Astrocyte (in vitro differentiated cells and primary cell): ENCODE measurements around the gene ACKR2.

Source experiments
- CTCF ChIP-seq: IDR thresholded peaks from 2 replicates; pipeline ENCODE4 v1.5.1; 2011; ENCODE audit warnings: low read depth, mild to moderate bottlenecking, inconsistent platforms, low read length, moderate library complexity; ENCODE audit not compliant: insufficient read depth
- EZH2 ChIP-seq: IDR thresholded peaks from 2 replicates; pipeline ENCODE4 v1.6.1; 2012; ENCODE audit warnings: mild to moderate bottlenecking, low read length, inconsistent platforms; ENCODE audit not compliant: insufficient read depth

GRCh38 chr3:42773409-42773751 is 35.9 kb upstream of the ACKR2 start:
- no peak for TF ChIP-seq CTCF
- TF ChIP-seq EZH2, result no peak
